Measurements from ENCODE around the gene ZNF248.
"Not testable (repeated sequence)": the region's sequence is repeated elsewhere in the genome, so short reads cannot be mapped to it uniquely, and the experiment has no call there.

ZNF248 gene

DNA sequence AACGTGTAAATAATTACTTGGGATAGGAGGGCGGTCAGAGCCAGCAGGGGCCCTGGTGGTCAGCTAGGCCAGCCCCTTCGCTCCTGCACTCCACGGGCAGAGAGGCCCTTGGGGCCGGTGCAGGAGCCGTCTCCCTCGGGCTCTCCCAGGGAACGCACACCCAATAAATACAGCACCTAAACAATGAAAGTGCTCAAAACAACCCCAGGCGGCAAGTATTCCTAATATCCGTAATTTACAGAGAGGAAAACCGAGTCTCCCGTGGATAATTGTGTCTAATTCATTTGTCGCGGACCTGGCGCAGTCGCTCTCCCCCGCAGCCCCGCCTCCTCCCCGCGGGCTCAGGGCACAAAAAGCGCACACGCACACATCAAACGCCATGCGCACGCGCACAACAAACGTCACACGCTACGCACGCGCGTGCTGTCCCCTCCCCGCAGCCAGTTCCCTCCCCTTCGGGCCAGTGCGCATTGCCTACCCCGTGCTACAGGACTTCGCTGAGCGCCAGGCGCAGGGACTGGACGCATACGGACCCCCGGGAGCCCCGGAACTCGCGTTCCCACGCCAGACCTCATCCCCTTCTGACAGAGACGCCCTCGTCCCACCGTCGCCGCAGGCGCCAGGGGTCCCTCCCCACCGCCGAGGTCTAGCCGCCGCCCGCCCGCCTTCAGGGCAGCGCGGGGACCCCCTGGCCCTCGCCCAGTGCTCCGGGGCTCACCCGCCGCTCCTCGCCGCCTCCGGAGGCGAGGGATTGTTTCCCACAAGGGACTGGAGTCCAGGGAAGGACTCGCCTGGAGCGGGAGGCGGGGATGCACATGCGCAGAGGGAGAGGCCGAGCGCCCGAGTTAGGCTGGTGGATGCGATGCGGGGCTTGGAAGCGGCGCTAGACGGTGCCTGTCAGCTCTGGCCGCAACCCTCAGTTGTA lies at the start of gene ZNF248:
TSS of gene ZNF248 (minus strand) at position 324 of the 925 bp plus-strand sequence. CDS start 1,300 bp downstream, outside the sequence.
- peak; percentile 6 for DNase-seq

DNA sequence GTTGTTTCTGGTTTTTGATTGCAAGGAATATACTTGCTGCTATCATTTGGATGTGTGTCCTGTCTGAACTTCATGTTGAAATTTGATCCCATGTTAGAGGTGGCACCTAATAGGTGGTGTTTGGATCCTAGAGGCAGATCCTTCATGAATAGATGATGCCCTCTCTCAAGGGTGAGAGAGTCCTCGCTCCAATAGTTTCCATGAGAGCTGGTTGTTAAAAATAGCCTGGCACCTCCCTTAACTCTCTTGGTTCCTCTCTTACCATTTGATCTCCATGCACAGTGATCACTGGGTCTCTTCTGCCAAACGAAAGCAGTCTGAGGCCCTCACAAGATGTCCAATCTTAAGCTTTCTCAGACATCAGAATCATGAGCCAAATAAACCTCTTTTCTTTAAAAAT lies 49.0 kb upstream of the ZNF248 start:
- DNase-seq, result no peak

DNA sequence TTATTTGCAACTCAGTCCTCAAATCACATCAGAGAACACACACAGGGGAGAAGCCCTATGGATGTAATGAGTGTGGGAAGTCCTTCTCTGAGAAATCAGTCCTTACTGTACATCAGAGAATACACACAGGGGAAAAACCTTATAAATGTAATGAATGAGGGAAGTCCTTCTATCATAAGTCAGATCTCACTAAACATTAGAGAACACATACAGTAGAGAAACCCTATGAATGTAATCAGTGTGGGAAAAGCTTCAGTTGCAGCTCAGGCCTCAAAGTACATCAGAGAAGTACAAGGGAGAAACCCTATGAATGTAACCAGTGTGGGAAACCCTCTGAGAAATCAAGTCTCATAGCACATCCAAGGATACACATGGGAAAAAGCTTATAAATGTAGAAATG lies 39.0 kb upstream of the ZNF248 start:
- no peak for DNase-seq

DNA sequence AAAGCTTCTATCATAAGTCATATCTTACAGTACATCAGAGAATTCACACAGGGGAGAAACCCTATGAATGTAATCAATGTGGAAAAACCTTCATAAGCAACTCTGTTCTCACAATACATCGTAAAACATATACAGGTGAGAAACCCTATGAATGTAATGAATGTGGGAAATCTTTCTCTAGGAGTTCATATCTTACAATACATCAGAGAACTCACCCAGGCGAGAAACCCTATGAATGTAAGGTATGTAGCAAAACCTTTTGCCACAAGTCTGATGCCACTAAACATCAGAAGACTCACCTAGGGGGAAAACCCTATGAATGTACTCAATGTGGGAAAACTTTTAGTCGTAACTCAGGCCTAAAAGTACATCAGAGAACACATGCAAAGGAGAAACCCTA lies 38.3 kb upstream of the ZNF248 start:
- no peak for DNase-seq

DNA sequence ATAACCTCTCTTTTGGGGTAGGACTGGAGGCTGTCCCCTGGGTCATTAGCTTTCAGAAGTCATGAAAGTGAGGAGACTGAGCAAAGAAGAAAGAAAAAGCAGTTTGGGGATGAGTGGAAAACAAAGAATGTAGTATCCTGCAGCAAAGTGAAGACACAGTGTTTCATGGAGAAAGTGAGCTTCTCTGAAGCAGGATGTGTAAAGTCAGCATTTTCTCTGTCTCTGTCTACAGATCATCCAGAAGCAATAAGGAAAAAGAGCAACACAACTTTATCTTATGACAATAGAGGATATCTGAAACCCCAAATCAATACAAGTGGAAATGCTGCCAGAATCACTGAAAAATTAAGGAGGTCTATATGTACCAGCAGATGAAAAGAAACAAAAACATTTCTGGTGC lies 28.4 kb upstream of the ZNF248 start:
- no peak for DNase-seq

DNA sequence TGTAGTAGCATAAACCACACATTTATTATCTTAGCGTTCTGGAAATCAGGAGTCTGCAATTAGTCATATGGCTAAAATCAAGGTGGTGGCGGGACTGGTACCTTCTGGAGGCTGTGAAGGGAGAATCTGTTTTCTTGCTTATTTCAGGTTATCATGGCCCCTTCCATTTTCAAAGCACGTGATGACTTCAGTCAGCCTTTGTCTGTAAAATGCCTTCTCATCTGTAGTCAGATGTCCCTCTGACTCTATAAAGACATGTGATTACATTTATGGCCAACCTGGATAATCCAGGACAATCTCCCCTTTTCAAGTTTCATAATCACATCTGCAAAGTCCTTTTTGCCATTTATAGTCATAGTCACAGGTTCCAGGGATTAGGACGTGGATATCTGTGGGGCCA lies 15.5 kb upstream of the ZNF248 start:
- no peak for DNase-seq

DNA sequence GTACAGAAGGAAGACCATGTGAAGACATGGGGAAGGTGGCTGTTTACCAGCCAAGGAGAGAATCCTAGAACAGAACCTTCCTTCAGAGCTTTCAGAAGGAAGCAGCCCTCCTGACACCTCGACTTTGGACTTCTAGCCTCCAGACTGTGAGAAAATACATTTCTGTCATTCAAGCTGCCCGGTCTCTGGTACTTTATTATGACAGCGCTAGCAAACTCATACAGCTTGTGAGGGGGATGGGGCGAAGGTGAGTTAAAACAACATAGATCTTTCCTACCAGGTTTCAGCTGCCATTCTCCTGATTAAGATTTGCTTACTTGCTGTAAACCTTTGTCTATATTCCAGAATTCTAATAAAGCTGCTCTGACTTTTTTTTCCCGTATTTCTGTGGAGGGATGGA lies 14.9 kb upstream of the ZNF248 start:
- no peak for DNase-seq

DNA sequence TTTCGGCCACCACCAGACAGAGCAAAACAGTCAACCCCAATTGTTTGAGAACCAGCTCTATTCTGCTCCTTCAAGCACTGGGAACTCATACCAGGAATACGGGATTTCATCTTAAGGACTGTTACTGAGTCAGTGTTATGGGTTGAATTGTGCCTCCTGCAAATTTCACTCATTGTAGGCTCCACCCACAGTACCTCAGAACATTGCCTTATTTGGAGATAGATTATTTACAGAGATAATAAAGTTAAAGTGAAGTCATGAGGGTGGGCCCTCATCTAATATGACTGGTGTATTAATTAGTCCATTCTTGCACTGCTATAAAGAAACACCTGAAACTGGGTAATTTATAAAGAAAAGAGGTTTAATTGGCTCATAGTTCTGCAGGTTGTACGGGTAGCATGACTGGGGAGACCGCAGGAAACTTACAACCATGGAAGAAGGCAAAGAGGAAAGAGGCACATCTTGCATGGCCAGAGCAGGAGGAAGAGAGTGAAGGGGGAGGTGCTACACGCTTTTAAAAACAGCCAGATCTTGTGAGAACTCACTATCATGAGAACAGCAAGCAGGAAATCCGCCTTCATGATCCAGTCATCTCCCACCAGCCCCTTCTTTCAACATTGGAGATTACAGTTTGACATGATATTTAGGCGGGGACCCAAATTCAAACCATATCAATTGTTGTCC lies 14.3 kb upstream of the ZNF248 start:
- no peak for DNase-seq

DNA sequence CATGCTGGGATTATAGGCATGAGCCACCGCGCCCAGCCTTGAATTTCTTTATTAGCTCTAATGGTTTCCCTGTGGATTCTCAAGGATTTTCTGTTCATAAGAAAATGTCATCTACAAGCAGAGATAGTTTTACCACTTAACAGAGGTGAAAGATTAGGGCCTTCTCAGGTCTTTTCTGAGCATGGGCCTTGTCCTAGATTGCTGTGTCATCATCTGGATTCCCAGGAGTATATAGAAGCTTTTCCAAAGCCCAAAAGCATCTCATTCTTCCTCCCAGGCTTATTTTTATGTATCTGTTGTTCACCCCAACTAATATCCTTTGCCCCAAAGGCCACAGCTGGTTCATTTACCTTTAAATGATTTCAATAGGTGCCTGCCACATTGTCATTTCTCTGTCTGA lies 13.7 kb upstream of the ZNF248 start:
- no peak for DNase-seq

DNA sequence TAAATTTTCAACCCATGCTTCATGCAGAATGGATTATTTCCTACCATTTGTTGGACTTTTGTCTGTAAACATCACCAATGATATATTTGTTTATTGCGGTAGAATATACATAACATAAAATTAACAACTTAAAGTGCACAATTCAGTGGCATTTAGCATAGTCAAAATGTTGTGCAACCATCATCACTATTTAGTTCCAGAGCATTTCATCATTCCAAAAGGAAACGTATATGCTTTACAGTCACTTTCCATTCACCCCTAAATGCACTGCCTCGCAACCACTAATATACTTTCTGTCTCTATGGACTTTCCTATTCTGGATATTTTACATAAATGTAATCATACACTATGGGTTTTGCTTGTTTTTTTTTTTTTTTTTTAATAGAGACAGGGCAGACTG lies 11.4 kb upstream of the ZNF248 start:
- no peak for DNase-seq

DNA sequence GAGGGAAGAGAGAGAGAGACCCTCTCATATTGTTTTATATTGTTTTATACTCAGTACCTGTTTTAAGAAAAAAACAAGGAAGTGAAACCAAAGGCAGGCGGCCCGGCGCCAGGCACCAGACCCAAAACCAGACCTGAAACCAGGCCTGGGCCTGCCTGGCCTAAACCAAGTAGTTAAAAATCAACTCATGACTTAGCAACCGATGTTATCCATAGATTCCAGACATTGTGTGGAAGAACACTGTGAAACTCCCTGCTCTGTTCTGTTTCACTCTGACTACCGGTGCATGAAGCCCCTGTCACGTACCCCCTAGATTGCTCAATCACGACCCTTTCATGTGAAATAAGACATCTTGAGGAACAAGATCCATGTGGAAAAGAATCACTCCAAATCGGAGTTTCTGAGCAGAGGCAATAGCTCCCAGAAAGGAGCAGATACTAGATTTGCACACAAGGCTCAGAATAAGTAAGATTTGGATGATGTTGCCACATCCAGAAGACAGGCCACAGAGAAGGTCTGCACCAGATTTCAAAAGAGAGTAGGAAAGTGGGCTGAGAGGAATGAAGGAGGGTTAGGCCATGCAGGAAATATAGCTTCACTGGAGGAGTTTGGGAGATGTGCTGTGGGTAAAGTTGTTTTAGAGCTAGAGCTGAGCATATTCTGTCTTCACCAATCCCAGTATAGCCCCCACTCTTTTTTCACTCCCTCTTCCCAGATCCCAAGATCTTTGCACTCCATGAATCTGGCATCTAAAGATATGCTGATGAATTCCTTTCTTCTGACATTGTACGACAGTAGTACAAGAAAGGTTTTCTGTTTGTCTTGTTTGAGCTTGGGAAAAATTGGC lies 8.8 kb upstream of the ZNF248 start:
- no peak for DNase-seq

DNA sequence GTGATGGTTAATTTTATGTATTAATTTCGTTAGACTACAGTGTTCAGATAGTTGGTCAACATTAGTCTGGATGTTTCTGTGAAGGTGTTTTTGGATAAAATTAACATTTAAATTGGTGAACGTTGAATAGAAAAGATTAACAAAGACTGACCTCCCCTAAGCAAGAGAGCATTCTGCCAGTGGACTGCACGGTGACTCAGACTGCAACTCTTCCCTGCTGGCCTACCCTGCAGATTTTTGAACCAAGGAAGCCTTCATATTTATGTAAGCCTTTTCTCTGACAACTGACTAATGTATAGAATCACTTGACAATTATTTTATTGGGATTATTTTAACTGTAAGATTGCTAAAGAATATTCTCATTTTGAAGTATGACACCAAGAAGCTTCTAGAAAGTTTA lies 7.9 kb upstream of the ZNF248 start:
- no peak for DNase-seq

DNA sequence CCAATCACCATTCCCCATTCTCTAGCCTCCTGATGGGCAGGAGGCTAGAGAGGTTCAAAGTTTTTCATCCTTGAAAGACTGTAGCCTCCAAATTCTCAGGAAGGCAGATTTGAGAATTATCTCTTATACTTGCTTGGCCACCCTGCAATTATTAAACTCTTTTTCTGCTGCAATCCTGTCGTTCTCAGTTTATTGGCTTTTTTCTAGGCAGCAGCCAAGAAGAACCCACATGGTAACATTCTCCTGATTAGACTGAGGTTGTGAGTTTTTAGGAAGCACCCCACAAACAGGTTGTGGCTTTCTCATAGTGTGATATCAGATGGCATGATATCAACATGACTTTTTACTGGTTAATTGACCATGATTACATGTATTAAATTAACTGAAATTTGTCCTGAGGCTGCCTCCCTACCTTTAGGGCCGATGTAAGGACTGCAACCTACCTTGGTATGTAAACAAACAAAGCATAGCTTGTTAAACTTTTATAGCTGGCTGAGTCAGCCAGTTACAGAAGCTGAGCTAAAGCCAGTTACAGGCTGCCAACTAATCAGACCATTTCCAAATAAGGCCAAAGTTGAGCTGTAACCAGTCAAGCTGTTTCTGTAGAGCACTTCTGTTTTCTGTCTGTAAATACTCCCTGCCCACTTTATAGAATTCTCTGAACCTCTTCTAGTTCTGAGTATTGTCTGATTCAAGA lies 3.2 kb upstream of the ZNF248 start:
- no peak for DNase-seq

DNA sequence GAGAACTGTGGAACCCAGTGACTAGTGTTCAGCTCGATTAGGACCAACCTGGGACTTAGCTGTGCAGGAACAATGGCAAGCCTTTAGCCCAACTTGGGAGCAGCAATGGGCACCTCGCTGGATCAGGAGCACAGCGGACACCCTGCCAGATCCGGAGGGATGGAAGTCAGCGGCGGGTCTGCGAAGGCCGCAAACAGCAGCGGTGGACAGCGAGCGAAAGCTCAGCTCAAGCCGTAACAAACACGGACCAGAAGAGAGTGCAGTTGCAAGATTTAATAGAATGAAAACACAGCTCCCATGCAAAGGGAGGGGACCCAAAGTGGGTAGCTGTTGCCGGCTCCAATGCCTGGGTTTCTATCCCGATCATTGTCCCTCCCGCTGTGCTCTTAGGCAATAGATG lies 1.9 kb upstream of the ZNF248 start:
- DNase-seq, result not testable (repeated sequence)

DNA sequence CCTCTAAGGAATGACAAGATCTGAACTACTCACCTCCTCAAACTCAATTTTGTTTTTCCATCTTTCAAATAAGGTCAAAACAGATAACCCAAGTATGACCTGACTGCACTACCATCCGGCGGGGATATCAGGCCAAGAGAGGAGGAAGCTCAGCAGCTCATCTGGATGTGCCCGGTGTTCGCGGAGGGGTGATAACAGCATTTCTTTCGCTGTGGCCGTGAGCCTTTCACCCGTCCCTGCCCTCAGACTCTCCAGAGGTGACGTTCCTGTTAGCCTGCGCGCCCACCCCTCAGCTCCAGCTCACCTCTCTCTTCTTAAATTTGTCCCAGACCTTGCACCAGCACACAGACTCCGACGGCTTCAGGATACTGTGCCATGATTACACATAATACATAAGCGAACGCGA lies 526 bp downstream of the ZNF248 start:
- DNase-seq, result no peak

DNA sequence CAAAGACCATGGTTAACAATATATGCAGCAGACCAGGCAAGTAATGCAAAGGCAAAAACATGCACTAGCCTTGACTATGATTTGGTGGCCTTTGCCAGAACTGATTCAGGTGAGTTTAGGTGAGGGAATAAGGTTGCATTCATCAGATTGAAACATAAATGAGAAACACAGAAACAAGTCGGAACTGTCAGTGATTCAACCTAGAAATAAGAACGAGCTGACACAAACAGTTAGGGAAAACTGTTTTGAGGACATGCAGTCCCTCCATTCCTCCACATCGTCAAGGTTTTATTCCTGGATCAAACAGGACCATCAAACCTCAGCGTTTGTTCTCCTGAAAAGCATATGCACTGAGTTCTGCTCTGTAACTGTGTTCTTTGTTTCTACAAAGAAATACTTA lies 1.8 kb downstream of the ZNF248 start:
- no peak for DNase-seq

DNA sequence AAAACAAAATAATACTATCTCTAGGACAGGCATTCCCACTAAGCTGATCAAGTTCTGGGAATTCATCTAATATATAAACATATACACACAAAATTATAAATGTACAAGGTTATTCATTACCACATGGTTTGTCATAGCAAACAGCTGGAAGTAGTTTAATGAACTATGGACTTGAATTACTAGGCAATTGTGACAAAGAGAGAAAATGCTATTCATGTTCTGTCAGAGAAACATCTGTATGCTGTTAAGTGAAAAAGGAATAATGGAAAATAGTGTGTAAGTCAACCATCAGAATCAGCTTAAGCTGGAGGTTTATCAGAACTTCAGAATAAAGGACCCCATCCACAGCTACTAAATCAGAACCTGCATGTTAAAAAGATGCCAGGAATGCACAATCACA lies 2.8 kb downstream of the ZNF248 start:
- no peak for DNase-seq

DNA sequence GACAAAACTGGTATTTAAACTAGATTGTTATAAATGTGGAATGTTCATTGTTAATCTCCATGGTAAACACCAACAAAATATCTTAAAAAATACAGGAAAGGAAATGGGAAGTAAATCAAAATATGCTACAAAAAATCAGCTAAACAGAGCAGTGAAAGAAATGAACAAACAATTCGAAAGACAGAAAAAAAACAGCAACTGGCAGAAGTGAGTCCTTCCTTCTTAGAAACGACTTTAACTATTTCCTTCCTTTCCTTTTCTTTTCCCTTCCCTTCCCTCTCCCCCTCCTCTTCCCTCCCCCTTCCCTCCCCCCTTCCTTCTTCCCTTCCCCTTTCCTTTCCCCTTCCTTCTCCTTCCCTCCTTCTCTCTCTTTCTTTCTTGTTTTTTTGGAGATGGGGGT lies 12.8 kb downstream of the ZNF248 start:
- DNase-seq, result no peak

DNA sequence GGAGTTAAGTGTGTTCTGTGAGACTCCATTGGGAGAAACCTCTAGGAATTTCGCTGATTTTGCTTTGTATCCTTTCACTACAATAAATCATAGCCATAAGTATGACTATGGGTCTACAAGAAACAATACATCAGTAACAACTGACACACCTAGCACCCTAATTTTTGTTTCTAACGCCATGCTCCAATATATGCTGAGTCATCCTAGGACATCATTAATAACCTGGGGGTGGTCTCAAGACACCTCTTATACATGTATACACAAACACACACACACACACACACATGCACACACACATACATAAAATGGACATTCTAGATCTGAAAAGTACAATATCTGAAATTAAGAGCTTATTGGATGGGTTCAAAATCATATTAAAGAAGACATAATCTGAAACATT lies 18.2 kb downstream of the ZNF248 start:
- DNase-seq, result no peak

DNA sequence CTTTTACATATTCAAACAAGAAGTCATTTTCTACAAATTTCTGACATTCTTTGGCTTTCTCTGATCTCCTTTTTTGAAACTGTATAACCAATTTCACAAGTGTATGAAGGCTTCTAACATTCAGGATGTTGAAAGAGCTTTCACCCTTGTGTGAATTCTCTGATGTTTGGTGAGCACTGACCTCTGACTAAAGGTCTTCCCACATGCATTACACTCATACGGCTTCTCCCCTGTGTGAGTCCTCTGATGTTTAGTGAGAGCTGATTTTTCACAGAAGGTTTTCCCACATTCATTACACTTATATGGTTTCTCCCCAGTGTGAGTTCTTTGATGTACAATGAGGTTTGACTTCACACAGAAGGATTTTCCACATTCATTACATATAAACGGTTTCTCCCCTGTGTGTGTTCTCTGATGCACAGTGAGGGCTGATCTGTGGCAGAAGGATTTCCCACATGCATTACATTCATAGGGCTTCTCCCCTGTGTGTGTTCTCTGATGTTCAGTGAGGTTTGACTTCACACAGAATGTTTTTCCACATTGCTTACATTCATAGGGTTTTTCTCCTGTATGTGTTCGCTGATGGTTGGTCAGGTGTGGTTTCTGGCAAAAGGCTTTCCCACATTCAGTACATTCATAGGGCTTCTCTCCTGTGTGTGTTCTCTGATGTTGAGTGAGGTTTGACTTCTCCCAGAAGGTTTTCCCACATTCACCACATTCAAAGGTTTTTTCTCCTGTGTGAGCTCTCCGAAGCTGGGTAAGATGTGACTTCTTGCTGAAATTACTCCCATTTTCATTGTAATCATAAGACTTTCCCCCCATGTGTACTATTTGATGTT lies 25.7 kb downstream of the ZNF248 start:
- no peak for DNase-seq

DNA sequence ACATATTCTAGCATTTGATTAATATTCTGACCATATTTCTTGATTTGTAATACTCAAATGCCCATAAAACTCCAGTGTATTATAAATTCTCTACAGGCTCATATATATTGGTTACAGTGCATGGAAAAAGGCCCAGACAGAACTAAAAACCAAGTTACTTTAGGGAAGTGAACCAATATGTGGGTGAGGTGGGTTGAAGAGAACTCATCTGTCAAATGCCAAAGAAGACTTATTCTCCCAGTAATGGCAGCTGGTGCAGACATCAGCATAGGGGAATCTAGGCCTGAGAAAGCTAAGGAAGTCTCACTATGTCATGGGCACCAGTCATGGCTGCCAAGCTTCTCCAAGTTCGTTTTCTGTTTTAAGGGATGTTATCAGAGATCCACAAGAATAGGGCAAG lies 30.6 kb downstream of the ZNF248 start:
- no peak for DNase-seq

DNA sequence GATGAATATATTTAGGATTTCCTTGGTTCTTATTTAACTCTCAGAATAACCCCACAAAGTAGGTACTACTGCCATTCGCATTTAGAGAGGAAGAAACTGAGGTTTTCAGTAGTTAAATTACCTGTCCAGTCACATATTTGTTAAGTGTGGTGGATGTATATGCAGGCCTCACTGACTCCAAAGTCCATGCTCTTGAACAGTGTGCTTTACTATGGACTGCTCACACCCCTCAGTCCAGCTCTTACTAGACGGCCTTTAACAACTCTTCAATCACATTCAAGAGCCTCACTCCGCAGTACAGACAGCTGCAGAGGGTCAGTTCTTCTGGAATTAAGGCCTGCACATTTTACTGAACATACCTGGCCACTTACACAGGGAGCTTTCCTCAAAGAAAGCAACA lies 36.2 kb downstream of the ZNF248 start:
- DNase-seq, result no peak

Data from NCI-H524 treated with DMSO at 0.1 percent for 48 hours (cell line).